C4-2B (cell line): ENCODE measurements around the gene ASL.

Experiments used
- H3K27ac ChIP-seq: fragments of 450-650 bp; 2 replicates; pipeline ENCODE4 v1.5.1; 2017
- CTCF ChIP-seq: fragments of 450-650 bp; conservative IDR thresholded peaks from 2 replicates; pipeline ENCODE4 v1.5.1; 2017; ENCODE audit warnings: mild to moderate bottlenecking
- ZFX ChIP-seq: fragments of 450-650 bp; IDR thresholded peaks from 2 replicates; pipeline ENCODE4 v1.6.1; 2017

Gene ASL

DNA sequence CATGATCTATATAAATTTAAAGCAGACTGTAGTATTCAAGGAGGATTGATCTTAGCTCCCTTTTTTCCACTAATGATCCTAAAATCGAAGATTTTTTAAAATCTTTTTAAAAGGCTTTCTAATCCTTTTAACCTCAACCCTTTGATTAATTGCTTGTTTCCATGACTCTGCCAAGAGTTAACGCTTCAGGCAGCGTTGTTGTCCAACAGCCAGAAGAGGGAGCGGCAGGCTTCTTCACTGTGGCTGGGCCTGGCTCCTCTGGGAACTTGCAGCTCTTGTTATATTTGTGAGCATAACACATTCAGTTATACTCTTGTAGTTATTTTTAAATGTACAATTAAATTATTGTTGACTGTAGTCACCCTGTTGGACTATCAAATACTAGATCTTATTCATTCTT lies 65.3 kb downstream of the ASL start:
- H3K27ac ChIP-seq = no peak overlapping the region
- TF ChIP-seq CTCF (no peak; the same call in 1 of the 2 replicates), ZFX (no peak)

DNA sequence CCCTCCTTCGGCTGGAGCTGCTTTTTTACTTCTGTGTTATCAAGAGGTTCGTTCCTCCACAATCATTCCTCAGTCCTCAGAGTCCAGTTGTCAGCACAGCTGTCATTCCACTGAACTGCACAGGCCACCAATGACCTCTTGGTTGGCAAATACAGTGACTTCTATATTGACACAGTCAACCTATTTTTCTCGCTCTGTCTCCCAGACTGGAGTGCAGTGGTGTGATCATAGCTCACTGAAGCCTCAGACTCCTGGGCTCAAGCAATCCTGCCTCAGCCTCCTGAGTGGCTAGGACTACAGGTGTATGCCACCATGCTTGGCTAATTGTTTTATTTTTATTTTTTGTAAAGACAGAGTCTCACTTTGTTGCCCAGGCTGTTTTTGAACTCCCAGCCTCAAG lies 66.7 kb downstream of the ASL start:
- H3K27ac ChIP-seq = no peak overlapping the region
- TF ChIP-seq ZFX (no peak), CTCF (no peak)

- no peak overlapping the region for H3K27ac ChIP-seq
- TF ChIP-seq ZFX = no peak
- no peak for TF ChIP-seq CTCF
These were observed 67.4 kb downstream of the ASL start for GRCh38 chr7:66142996-66143395.
